Activated CD4-positive, alpha-beta memory T cell treated with anti-CD3 and anti-CD28 coated beads, Interleukin-2, amount 10 ng/mL, durations not matched to agents 7 days and 5 days (primary cell): ENCODE results near the gene CCL3. TPM values are rescaled to one million over a fixed set of nuclear protein-coding genes. Genes with fewer than 3 reads are reported as not detected.
A peak's percentile ranks its signal among the peaks of the same experiment; 100 is the strongest.

Experiments
- CTCF ChIA-PET: fragments of 350-600 bp; sonication (Branson Sonifier 250); formaldehyde crosslinking; loops from one replicate; lab custom pipeline; 2021; ENCODE audit warnings: antibody characterized with exemption, inconsistent platforms; lab: Charles Lee
- POLR2A ChIA-PET: fragments of 350-600 bp; sonication (Branson Sonifier 250); formaldehyde crosslinking; loops from one replicate; lab custom pipeline; 2021; ENCODE audit warnings: antibody characterized with exemption; lab: Charles Lee
- DNase-seq: peaks from one replicate; pipeline ENCODE4 v3.0.0-alpha.2; 2020
- H3K27ac Mint-ChIP-seq: one replicate; pipeline ENCODE4 v1.8.0; 2021; ENCODE audit warnings: mild to moderate bottlenecking, mixed read lengths
- H3K27me3 Mint-ChIP-seq: one replicate; pipeline ENCODE4 v1.8.0; 2021; ENCODE audit warnings: mixed read lengths
- H3K36me3 Mint-ChIP-seq: one replicate; pipeline ENCODE4 v1.8.0; 2021; ENCODE audit warnings: low read depth, mixed read lengths
- H3K4me1 Mint-ChIP-seq: one replicate; pipeline ENCODE4 v1.8.0; 2021; ENCODE audit warnings: mixed read lengths
- H3K4me3 Mint-ChIP-seq: one replicate; pipeline ENCODE4 v1.8.0; 2021; ENCODE audit warnings: mild to moderate bottlenecking, mixed read lengths
- H3K9me3 Mint-ChIP-seq: one replicate; pipeline ENCODE4 v1.8.0; 2021; ENCODE audit warnings: mixed read lengths
- total RNA-seq, 2 experiments: library from RNA; stranded (reverse); gene quantifications; one replicate each; pipeline ENCODE4 v1.2.3, GENCODE V29; 2021

Gene CCL3
- total RNA-seq, 2 experiments from 2014 or later: 106 to 112 TPM

GRCh38 chr17:36072431-36073121 lies 17.4 kb downstream of the CCL3 start:
- Mint-ChIP-seq H3K27me3 (peaks cover 8% of the 10 kb centered on the region), H3K4me3 (no peak overlapping the region), H3K4me1 (peaks cover 31% of the 10 kb centered on the region), H3K36me3 (no peaks in the 10 kb centered on the region), H3K27ac (peak overlapping the region; percentile 27), H3K9me3 (no peaks in the 10 kb centered on the region)
- ChIA-PET POLR2A (interaction anchor here (1.1 to 1.8 kb wide), 2 partner anchors 10 to 13 kb away, joined by 3 to 9 read pairs; no protein-coding TSS in a partner anchor), CTCF (interaction anchor here (0.7 to 4.5 kb wide), 27 partner anchors 9 to 224 kb away, joined by 3 to 31 read pairs (median 4); partner anchors contain the start of genes CCL16, CCL18 and CCL3)
- peak; percentile 72 for DNase-seq

GRCh38 chr17:36071751-36072150 lies 18.2 kb downstream of the CCL3 start:
- Mint-ChIP-seq H3K4me3 (no peak overlapping the region), H3K9me3 (no peaks in the 10 kb centered on the region), H3K36me3 (no peaks in the 10 kb centered on the region), H3K27me3 (peaks cover 7% of the 10 kb centered on the region), H3K4me1 (peaks cover 36% of the 10 kb centered on the region), H3K27ac (no peak overlapping the region)
- POLR2A ChIA-PET: interaction anchor here (1.8 kb wide), 1 partner anchor 10 kb away, joined by 9 read pairs; no protein-coding TSS in a partner anchor
- no peak for DNase-seq
- CTCF ChIA-PET: interaction anchor here (0.9 to 4.5 kb wide), 9 partner anchors 11 to 200 kb away, joined by 3 to 31 read pairs (median 7); no protein-coding TSS in a partner anchor

- H3K27ac Mint-ChIP-seq: no peak overlapping the region
- ChIA-PET POLR2A (no interaction called here), CTCF (interaction anchor here (0.8 to 4.5 kb wide), 2 partner anchors 79 to 95 kb away, joined by 3 to 25 read pairs; no protein-coding TSS in a partner anchor)
- H3K9me3 Mint-ChIP-seq: no peaks in the 10 kb centered on the region
- H3K4me3 Mint-ChIP-seq: no peak overlapping the region
- H3K36me3 Mint-ChIP-seq: no peaks in the 10 kb centered on the region
- H3K27me3 Mint-ChIP-seq: peaks cover 5% of the 10 kb centered on the region
- peaks cover 45% of the 10 kb centered on the region for H3K4me1 Mint-ChIP-seq
- DNase-seq: no peak
Observed at GRCh38 chr17:36070427-36070826, 19.5 kb downstream of the CCL3 start.

GRCh38 chr17:36069136-36069535 lies 20.8 kb downstream of the CCL3 start:
- H3K4me1 Mint-ChIP-seq: peaks cover 38% of the 10 kb centered on the region
- H3K27me3 Mint-ChIP-seq: peaks cover 10% of the 10 kb centered on the region
- no peaks in the 10 kb centered on the region for H3K9me3 Mint-ChIP-seq
- no peak overlapping the region for H3K27ac Mint-ChIP-seq
- no peaks in the 10 kb centered on the region for H3K36me3 Mint-ChIP-seq
- no peak overlapping the region for H3K4me3 Mint-ChIP-seq
- CTCF ChIA-PET: no interaction called here
- DNase-seq: no peak
- POLR2A ChIA-PET: interaction anchor here (1.4 kb wide), 1 partner anchor 13 kb away, joined by 4 read pairs; no protein-coding TSS in a partner anchor

GRCh38 chr17:36068524-36068923 lies 21.4 kb downstream of the CCL3 start:
- Mint-ChIP-seq H3K4me1 (peaks cover 32% of the 10 kb centered on the region), H3K27me3 (peaks cover 11% of the 10 kb centered on the region), H3K4me3 (no peak overlapping the region), H3K9me3 (no peaks in the 10 kb centered on the region), H3K36me3 (no peaks in the 10 kb centered on the region), H3K27ac (no peak overlapping the region)
- ChIA-PET CTCF (interaction anchor here (0.9 to 1.6 kb wide), 2 partner anchors 87 to 93 kb away, joined by 4 to 7 read pairs; no protein-coding TSS in a partner anchor), POLR2A (interaction anchor here (1.4 kb wide), 1 partner anchor 14 kb away, joined by 4 read pairs; no protein-coding TSS in a partner anchor)
- no peak for DNase-seq

- Mint-ChIP-seq H3K9me3 (peaks cover 2% of the 10 kb centered on the region), H3K27ac (peak overlapping the region; percentile 77), H3K4me1 (peaks cover 19% of the 10 kb centered on the region), H3K4me3 (no peak overlapping the region), H3K36me3 (no peaks in the 10 kb centered on the region), H3K27me3 (peaks cover 12% of the 10 kb centered on the region)
- CTCF ChIA-PET: interaction anchor here (1.2 kb wide), 1 partner anchor 97 kb away, joined by 3 read pairs; no protein-coding TSS in a partner anchor
- POLR2A ChIA-PET: interaction anchor here (0.6 to 1.6 kb wide), 4 partner anchors 9 to 473 kb away, joined by 3 to 4 read pairs (median 3); no protein-coding TSS in a partner anchor
- peak; percentile 60 for DNase-seq
Observed at GRCh38 chr17:36066365-36066985, 23.5 kb downstream of the CCL3 start.

- no peak within 1 kb of the TSS for H3K4me3 Mint-ChIP-seq
- H3K36me3 Mint-ChIP-seq: no peaks in the 10 kb centered on the region
- ChIA-PET CTCF (interaction anchor here (1.4 kb wide), 1 partner anchor 9 kb away, joined by 3 read pairs; no protein-coding TSS in a partner anchor), POLR2A (no interaction called here)
- DNase-seq: no peak
- H3K9me3 Mint-ChIP-seq: peaks cover 5% of the 10 kb centered on the region
- H3K27me3 Mint-ChIP-seq: peaks cover 17% of the 10 kb centered on the region
- H3K4me1 Mint-ChIP-seq: peaks cover 17% of the 10 kb centered on the region
- no peak within 1 kb of the TSS for H3K27ac Mint-ChIP-seq
Observed at GRCh38 chr17:36063786-36064541, 26.0 kb downstream of the CCL3 start, which contains the start of gene CCL18. Gene CCL18 (plus strand): TSS chr17:36064272. CDS start chr17:36064343, 71 bp downstream.

- Mint-ChIP-seq H3K4me3 (no peak overlapping the region), H3K9me3 (peaks cover 5% of the 10 kb centered on the region), H3K27me3 (peaks cover 12% of the 10 kb centered on the region), H3K27ac (no peak overlapping the region), H3K36me3 (no peaks in the 10 kb centered on the region), H3K4me1 (no peaks in the 10 kb centered on the region)
- ChIA-PET CTCF (no interaction called here), POLR2A (no interaction called here)
- DNase-seq: no peak
Observed at GRCh38 chr17:36060816-36061215, 29.1 kb downstream of the CCL3 start.

- H3K36me3 Mint-ChIP-seq: no peaks in the 10 kb centered on the region
- peaks cover 5% of the 10 kb centered on the region for H3K9me3 Mint-ChIP-seq
- ChIA-PET POLR2A (no interaction called here), CTCF (no interaction called here)
- no peak for DNase-seq
- H3K27me3 Mint-ChIP-seq: peaks cover 9% of the 10 kb centered on the region
- no peak overlapping the region for H3K4me3 Mint-ChIP-seq
- no peak overlapping the region for H3K27ac Mint-ChIP-seq
- no peaks in the 10 kb centered on the region for H3K4me1 Mint-ChIP-seq
Observed at GRCh38 chr17:36059406-36059805, 30.5 kb downstream of the CCL3 start.

- CTCF ChIA-PET: interaction anchor here (1.7 kb wide), 1 partner anchor 15 kb away, joined by 4 read pairs; no protein-coding TSS in a partner anchor
- H3K36me3 Mint-ChIP-seq: no peaks in the 10 kb centered on the region
- peaks cover 3% of the 10 kb centered on the region for H3K9me3 Mint-ChIP-seq
- POLR2A ChIA-PET: no interaction called here
- H3K4me3 Mint-ChIP-seq: no peak overlapping the region
- no peak for DNase-seq
- no peaks in the 10 kb centered on the region for H3K4me1 Mint-ChIP-seq
- peaks cover 14% of the 10 kb centered on the region for H3K27me3 Mint-ChIP-seq
- H3K27ac Mint-ChIP-seq: no peak overlapping the region
Observed at GRCh38 chr17:36057911-36058310, 32.0 kb downstream of the CCL3 start.

- Mint-ChIP-seq H3K27me3 (peaks cover 29% of the 10 kb centered on the region), H3K27ac (no peak overlapping the region), H3K9me3 (peaks cover 7% of the 10 kb centered on the region), H3K36me3 (no peaks in the 10 kb centered on the region), H3K4me3 (no peak overlapping the region), H3K4me1 (no peaks in the 10 kb centered on the region)
- CTCF ChIA-PET: interaction anchor here (1.8 kb wide), 1 partner anchor 94 kb away, joined by 8 read pairs; no protein-coding TSS in a partner anchor
- DNase-seq: no peak
- POLR2A ChIA-PET: no interaction called here
Observed at GRCh38 chr17:36055921-36056520, 33.9 kb downstream of the CCL3 start.

GRCh38 chr17:36055171-36055570 lies 34.8 kb downstream of the CCL3 start:
- H3K27me3 Mint-ChIP-seq: peaks cover 32% of the 10 kb centered on the region
- no peak overlapping the region for H3K27ac Mint-ChIP-seq
- H3K36me3 Mint-ChIP-seq: no peaks in the 10 kb centered on the region

More at GRCh38 chr17:36055171-36055570, 34.8 kb downstream of the CCL3 start:
- Mint-ChIP-seq H3K9me3 (peaks cover 9% of the 10 kb centered on the region), H3K4me1 (no peaks in the 10 kb centered on the region), H3K4me3 (no peak overlapping the region)
- ChIA-PET POLR2A (no interaction called here), CTCF (no interaction called here)
- no peak for DNase-seq
